Glomerular visceral epithelial cell (primary cell): ENCODE results near the gene HLA-E.
A peak's percentile ranks its signal among the peaks of the same experiment; 100 is the strongest.

Experiments
- DNase-seq: peaks from one replicate; pipeline ENCODE4 v3.0.0-alpha.2; 2016; ENCODE audit errors: extremely low spot score

The HLA-E gene

GRCh38 chr6:30541515-30542403 is 52.5 kb downstream of the HLA-E start:
- DNase-seq, result peak; percentile 77

GRCh38 chr6:30542404-30542725 is 53.1 kb downstream of the HLA-E start:
- no peak for DNase-seq

- DNase-seq, result no peak
These were observed 53.6 kb downstream of the HLA-E start for GRCh38 chr6:30542915-30543314.
